GM19043 (cell line): Measurements from ENCODE around the gene NLGN1.

ENCODE experiments used
- ATAC-seq: cut with Tn5 transposase; IDR thresholded peaks from one replicate; pipeline ENCODE4 v1.9.1; 2021; ENCODE audit warnings: low read depth; ENCODE audit not compliant: unreplicated experiment

Gene NLGN1

GRCh38 chr3:173823911-173824460, 426.4 kb downstream of the NLGN1 start:
- ATAC-seq = no peak

- no peak for ATAC-seq
Observed at GRCh38 chr3:173825730-173826129, 428.2 kb downstream of the NLGN1 start.

GRCh38 chr3:173826416-173826815, 428.9 kb downstream of the NLGN1 start:
- ATAC-seq = no peak

- ATAC-seq = no peak
Observed at GRCh38 chr3:173826901-173827609, 429.5 kb downstream of the NLGN1 start.

- ATAC-seq = no peak
Observed at GRCh38 chr3:173838644-173839043, 441.1 kb downstream of the NLGN1 start.

- no peak for ATAC-seq
Observed at GRCh38 chr3:173839859-173840258, 442.3 kb downstream of the NLGN1 start.

- no peak for ATAC-seq
Observed at GRCh38 chr3:173841334-173841733, 443.8 kb downstream of the NLGN1 start.

GRCh38 chr3:173843060-173843459, 445.5 kb downstream of the NLGN1 start:
- no peak for ATAC-seq

- no peak for ATAC-seq
Observed at GRCh38 chr3:173846584-173846983, 449.0 kb downstream of the NLGN1 start.

GRCh38 chr3:173849489-173849888, 451.9 kb downstream of the NLGN1 start:
- ATAC-seq = no peak

- ATAC-seq = no peak
Observed at GRCh38 chr3:173857154-173857553, 459.6 kb downstream of the NLGN1 start.

- no peak for ATAC-seq
Observed at GRCh38 chr3:173862701-173863100, 465.2 kb downstream of the NLGN1 start.

- no peak for ATAC-seq
Observed at GRCh38 chr3:173863551-173863950, 466.0 kb downstream of the NLGN1 start.

- no peak for ATAC-seq
Observed at GRCh38 chr3:173865900-173866498, 468.5 kb downstream of the NLGN1 start.

- ATAC-seq = no peak
Observed at GRCh38 chr3:173869766-173870165, 472.2 kb downstream of the NLGN1 start.

GRCh38 chr3:173870976-173871375, 473.4 kb downstream of the NLGN1 start:
- no peak for ATAC-seq

GRCh38 chr3:173875790-173876189, 478.2 kb downstream of the NLGN1 start:
- no peak for ATAC-seq

GRCh38 chr3:173876476-173876875, 478.9 kb downstream of the NLGN1 start:
- no peak for ATAC-seq

GRCh38 chr3:173887888-173888287, 490.3 kb downstream of the NLGN1 start:
- no peak for ATAC-seq

- ATAC-seq = no peak
Observed at GRCh38 chr3:173889596-173889995, 492.1 kb downstream of the NLGN1 start.

- no peak for ATAC-seq
Observed at GRCh38 chr3:173890091-173890490, 492.5 kb downstream of the NLGN1 start.
